ENCODE measurements around the gene ATXN7. TPM values are rescaled to one million over a fixed set of nuclear protein-coding genes. Genes with fewer than 3 reads are reported as not detected.

The ATXN7 gene
- total RNA-seq, 1 experiment from 2014 or later, result 11.3 TPM

- H3K27me3 ChIP-seq (replicated peaks; ENCODE audit: insufficient read depth, low read depth, low read length, poor library complexity), result no peaks in the 10 kb centered on the region
- no peaks in the 10 kb centered on the region for H3K9me3 ChIP-seq (ENCODE audit: low read depth, low read length, poor library complexity, severe bottlenecking)
- CTCF ChIA-PET, result no interaction called here
- H3K36me3 ChIP-seq (ENCODE audit: insufficient read depth, low read length, poor library complexity, severe bottlenecking), result no peaks in the 10 kb centered on the region
- intact Hi-C loops (cut with micrococcal nuclease; ENCODE audit: unreplicated experiment), result no loop called here
- peaks cover 17% of the 10 kb centered on the region for H3K4me1 ChIP-seq (ENCODE audit: insufficient read depth, low read length, poor library complexity, severe bottlenecking)
- no peak overlapping the region for H3K4me3 ChIP-seq (ENCODE audit: low read depth, low read length, poor library complexity, severe bottlenecking)
- no TSS peak for BruUV-seq (replicated peaks)
- no peak for DNase-seq (ENCODE audit: low spot score)
- POLR2A ChIA-PET (ENCODE audit: low non-redundant PET), result no interaction called here
- no peak overlapping the region for H3K27ac ChIP-seq (ENCODE audit: low read depth, low read length, poor library complexity, severe bottlenecking)
- TF ChIP-seq CTCF (conservative IDR thresholded peaks at IDR 0.05; ENCODE audit: low read depth, low read length) (no peak), EZH2 (IDR thresholded peaks at IDR 0.05; ENCODE audit: borderline replicate concordance, low read depth, low read length, poor library complexity, severe bottlenecking) (no peak)
Measured at GRCh38 chr3:63947594-63947993, 83.9 kb downstream of the ATXN7 start.

GRCh38 chr3:63949005-63949404, 85.3 kb downstream of the ATXN7 start:
- BruUV-seq (replicated peaks), result no TSS peak
- Histone ChIP-seq H3K4me3 (ENCODE audit: low read depth, low read length, poor library complexity, severe bottlenecking) (no peak overlapping the region), H3K4me1 (ENCODE audit: insufficient read depth, low read length, poor library complexity, severe bottlenecking) (peaks cover 20% of the 10 kb centered on the region), H3K9me3 (ENCODE audit: low read depth, low read length, poor library complexity, severe bottlenecking) (no peaks in the 10 kb centered on the region), H3K27ac (ENCODE audit: low read depth, low read length, poor library complexity, severe bottlenecking) (no peak overlapping the region), H3K36me3 (ENCODE audit: insufficient read depth, low read length, poor library complexity, severe bottlenecking) (no peaks in the 10 kb centered on the region), H3K27me3 (replicated peaks; ENCODE audit: insufficient read depth, low read depth, low read length, poor library complexity) (no peaks in the 10 kb centered on the region)
- ChIA-PET CTCF (no interaction called here), POLR2A (ENCODE audit: low non-redundant PET) (no interaction called here)
- TF ChIP-seq EZH2 (IDR thresholded peaks at IDR 0.05; ENCODE audit: borderline replicate concordance, low read depth, low read length, poor library complexity, severe bottlenecking), result no peak
- no peak for TF ChIP-seq CTCF (conservative IDR thresholded peaks at IDR 0.05; ENCODE audit: low read depth, low read length)
- DNase-seq (ENCODE audit: low spot score), result no peak
- intact Hi-C loops (cut with micrococcal nuclease; ENCODE audit: unreplicated experiment), result no loop called here

- H3K4me1 ChIP-seq (ENCODE audit: insufficient read depth, low read length, poor library complexity, severe bottlenecking), result peaks cover 20% of the 10 kb centered on the region
- CTCF ChIA-PET, result no interaction called here
- no TSS peak for BruUV-seq (replicated peaks)
- POLR2A ChIA-PET (ENCODE audit: low non-redundant PET), result no interaction called here
- intact Hi-C loops (cut with micrococcal nuclease; ENCODE audit: unreplicated experiment), result no loop called here
- no peak for TF ChIP-seq EZH2 (IDR thresholded peaks at IDR 0.05; ENCODE audit: borderline replicate concordance, low read depth, low read length, poor library complexity, severe bottlenecking)
- no peak for TF ChIP-seq CTCF (conservative IDR thresholded peaks at IDR 0.05; ENCODE audit: low read depth, low read length)
- DNase-seq (ENCODE audit: low spot score), result no peak
- no peaks in the 10 kb centered on the region for H3K27me3 ChIP-seq (replicated peaks; ENCODE audit: insufficient read depth, low read depth, low read length, poor library complexity)
- H3K9me3 ChIP-seq (ENCODE audit: low read depth, low read length, poor library complexity, severe bottlenecking), result no peaks in the 10 kb centered on the region
- H3K4me3 ChIP-seq (ENCODE audit: low read depth, low read length, poor library complexity, severe bottlenecking), result no peak overlapping the region
- H3K27ac ChIP-seq (ENCODE audit: low read depth, low read length, poor library complexity, severe bottlenecking), result no peak overlapping the region
- no peaks in the 10 kb centered on the region for H3K36me3 ChIP-seq (ENCODE audit: insufficient read depth, low read length, poor library complexity, severe bottlenecking)
Measured at GRCh38 chr3:63950698-63951097, 87.0 kb downstream of the ATXN7 start.
